Renal pelvis (tissue), 4 donors: ENCODE results near the gene BNC2. TPM values are rescaled to one million over a fixed set of nuclear protein-coding genes. Genes with fewer than 3 reads are reported as not detected.
A peak's percentile ranks its signal among the peaks of the same experiment; 100 is the strongest.

Experiments used
- DNase-seq: peaks from one replicate; pipeline ENCODE4 v3.0.0-alpha.2; 2013
- polyA plus RNA-seq, 3 donors: library from polyadenylated mRNA; unstranded; fragments of 120-200 nt; gene quantifications; one replicate each; pipeline ENCODE4 v1.2.1, GENCODE V29; 2013; ENCODE audit not compliant: insufficient read length in 3 of 3

BNC2 gene
- polyA plus RNA-seq, 3 donors, result 8.1 to 11.1 (median 10.5) TPM

- DNase-seq, result peak; percentile 53
Measured at GRCh38 chr9:16871336-16872151, 1.1 kb upstream of the BNC2 start.

GRCh38 chr9:16869882-16870595 is 431 bp downstream of the BNC2 start:
- DNase-seq, result no peak

GRCh38 chr9:16869131-16869881 is 1.2 kb downstream of the BNC2 start:
- DNase-seq, result peak; percentile 34

GRCh38 chr9:16868701-16869100 is 1.8 kb downstream of the BNC2 start:
- no peak for DNase-seq

- no peak for DNase-seq
Measured at GRCh38 chr9:16867576-16868311, 2.7 kb downstream of the BNC2 start.

- no peak for DNase-seq
Measured at GRCh38 chr9:16866587-16866986, 3.9 kb downstream of the BNC2 start.

- no peak for DNase-seq
Measured at GRCh38 chr9:16864649-16865434, 5.6 kb downstream of the BNC2 start.

GRCh38 chr9:16848179-16848578 is 22.3 kb downstream of the BNC2 start:
- no peak for DNase-seq

GRCh38 chr9:16846986-16847385 is 23.5 kb downstream of the BNC2 start:
- DNase-seq, result no peak

- DNase-seq, result no peak
Measured at GRCh38 chr9:16846367-16846766, 24.1 kb downstream of the BNC2 start.

GRCh38 chr9:16834817-16835216 is 35.7 kb downstream of the BNC2 start:
- DNase-seq, result no peak

- DNase-seq, result no peak
Measured at GRCh38 chr9:16833296-16833835, 37.1 kb downstream of the BNC2 start.

GRCh38 chr9:16832101-16832500 is 38.4 kb downstream of the BNC2 start:
- no peak for DNase-seq

- no peak for DNase-seq
Measured at GRCh38 chr9:16830806-16831205, 39.7 kb downstream of the BNC2 start.

GRCh38 chr9:16828340-16829281 is 41.9 kb downstream of the BNC2 start:
- peak; percentile 86 for DNase-seq

- no peak for DNase-seq
Measured at GRCh38 chr9:16825971-16826625, 44.4 kb downstream of the BNC2 start.

GRCh38 chr9:16825331-16825725 is 45.1 kb downstream of the BNC2 start:
- no peak for DNase-seq

GRCh38 chr9:16824545-16825330 is 45.7 kb downstream of the BNC2 start:
- DNase-seq, result no peak
